Measurements from ENCODE around the gene WNT9A.

The WNT9A gene

GRCh38 chr1:227954163-227954850, 6.6 kb upstream of the WNT9A start:
- no peak for TF ChIP-seq CTCF (IDR thresholded peaks at IDR 0.05; ENCODE audit: low read depth, low read length)
- no peak overlapping the region for H3K4me3 ChIP-seq (replicated peaks in 1 of 2; ENCODE audit: low read depth in 2 of 2, low read length in 2 of 2)
- DNase-seq (ENCODE audit: low read depth in 2 of 2), result no peak

GRCh38 chr1:227953022-227953412, 5.3 kb upstream of the WNT9A start:
- no peak for DNase-seq (ENCODE audit: low read depth in 2 of 2)
- no peak overlapping the region for H3K4me3 ChIP-seq (replicated peaks in 1 of 2; ENCODE audit: low read depth in 2 of 2, low read length in 2 of 2)
- no peak for TF ChIP-seq CTCF (IDR thresholded peaks at IDR 0.05; ENCODE audit: low read depth, low read length)

GRCh38 chr1:227952374-227953021, 4.8 kb upstream of the WNT9A start:
- no peak overlapping the region for H3K4me3 ChIP-seq (replicated peaks in 1 of 2; ENCODE audit: low read depth in 2 of 2, low read length in 2 of 2)

DNA sequence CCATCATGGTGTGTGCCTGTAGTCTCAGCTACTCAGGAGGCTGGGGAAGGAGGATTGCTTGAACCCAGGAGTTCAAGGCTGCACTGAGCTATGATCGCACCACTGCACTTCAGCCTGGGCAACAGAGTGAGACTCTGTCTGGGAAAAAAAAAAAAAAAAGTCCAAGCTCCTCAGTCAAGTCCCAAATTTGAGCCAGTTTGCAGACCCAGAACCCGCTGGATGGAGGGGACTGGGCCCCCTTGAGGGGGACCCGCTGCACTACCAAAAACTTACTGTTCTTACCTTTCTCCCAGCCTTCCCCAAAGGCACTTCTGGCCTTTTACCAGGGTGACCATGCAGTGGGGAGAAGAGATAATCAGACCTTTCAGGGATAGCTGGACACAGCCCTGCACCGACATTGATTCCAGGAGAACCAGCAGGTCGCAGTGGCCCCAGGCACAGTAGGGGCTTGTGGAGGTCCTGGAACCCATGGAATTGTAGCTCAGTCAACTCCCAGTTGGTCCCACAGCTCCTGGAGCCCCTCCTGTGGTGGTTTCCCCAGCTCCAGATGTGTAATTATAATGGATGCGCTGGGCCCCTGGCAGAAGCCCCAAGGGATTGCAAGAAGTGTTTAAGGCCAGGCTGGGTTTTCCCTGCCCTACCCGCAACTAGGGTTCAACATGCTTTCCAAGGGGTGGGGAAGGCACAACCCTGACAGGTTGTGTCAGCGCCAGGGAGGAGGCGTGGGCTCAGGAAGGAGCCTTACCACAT, 4.1 kb upstream of the WNT9A start:
- no peak for DNase-seq (ENCODE audit: low read depth in 2 of 2)
- TF ChIP-seq CTCF (IDR thresholded peaks at IDR 0.05; ENCODE audit: low read depth, low read length), result no peak

More at GRCh38 chr1:227952374-227953021, 4.8 kb upstream of the WNT9A start:
- TF ChIP-seq CTCF (IDR thresholded peaks at IDR 0.05; ENCODE audit: low read depth, low read length), result no peak
- no peak for DNase-seq (ENCODE audit: low read depth in 2 of 2)

DNA sequence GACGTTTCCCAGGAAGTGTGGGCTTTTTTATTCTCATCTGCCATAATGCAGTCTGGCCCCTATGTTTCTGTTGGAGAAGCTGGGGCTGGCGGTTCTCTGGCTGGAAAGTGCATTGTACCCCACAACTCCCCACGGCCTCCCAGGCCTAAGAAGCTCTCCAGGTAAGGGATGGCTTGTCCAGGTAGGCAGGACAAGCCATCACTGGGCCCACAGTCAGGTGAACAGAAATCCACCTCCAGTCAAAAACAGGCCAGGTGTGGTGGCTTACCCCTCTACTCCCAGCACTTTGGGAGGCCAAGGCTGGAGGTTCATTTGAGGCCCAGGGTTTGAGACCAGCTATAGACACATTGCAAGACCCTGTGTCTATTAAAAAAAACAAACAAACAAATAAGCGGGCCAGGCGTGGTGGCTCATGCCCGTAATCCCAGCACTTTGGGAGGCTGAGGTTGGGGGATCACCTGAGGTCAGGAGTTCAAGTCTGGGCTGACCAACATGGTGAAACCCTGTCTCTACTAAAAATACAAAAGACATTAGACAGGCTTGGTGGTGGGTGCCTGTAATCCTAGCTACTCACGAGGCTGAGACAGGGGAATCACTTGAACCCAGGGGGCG, 3.1 kb upstream of the WNT9A start:
- no peak for DNase-seq (ENCODE audit: low read depth in 2 of 2)
- no peak for TF ChIP-seq CTCF (IDR thresholded peaks at IDR 0.05; ENCODE audit: low read depth, low read length)

More for the DNA sequence above, 4.1 kb upstream of the WNT9A start:
- H3K4me3 ChIP-seq (replicated peaks in 1 of 2; ENCODE audit: low read depth in 2 of 2, low read length in 2 of 2), result no peak overlapping the region

DNA sequence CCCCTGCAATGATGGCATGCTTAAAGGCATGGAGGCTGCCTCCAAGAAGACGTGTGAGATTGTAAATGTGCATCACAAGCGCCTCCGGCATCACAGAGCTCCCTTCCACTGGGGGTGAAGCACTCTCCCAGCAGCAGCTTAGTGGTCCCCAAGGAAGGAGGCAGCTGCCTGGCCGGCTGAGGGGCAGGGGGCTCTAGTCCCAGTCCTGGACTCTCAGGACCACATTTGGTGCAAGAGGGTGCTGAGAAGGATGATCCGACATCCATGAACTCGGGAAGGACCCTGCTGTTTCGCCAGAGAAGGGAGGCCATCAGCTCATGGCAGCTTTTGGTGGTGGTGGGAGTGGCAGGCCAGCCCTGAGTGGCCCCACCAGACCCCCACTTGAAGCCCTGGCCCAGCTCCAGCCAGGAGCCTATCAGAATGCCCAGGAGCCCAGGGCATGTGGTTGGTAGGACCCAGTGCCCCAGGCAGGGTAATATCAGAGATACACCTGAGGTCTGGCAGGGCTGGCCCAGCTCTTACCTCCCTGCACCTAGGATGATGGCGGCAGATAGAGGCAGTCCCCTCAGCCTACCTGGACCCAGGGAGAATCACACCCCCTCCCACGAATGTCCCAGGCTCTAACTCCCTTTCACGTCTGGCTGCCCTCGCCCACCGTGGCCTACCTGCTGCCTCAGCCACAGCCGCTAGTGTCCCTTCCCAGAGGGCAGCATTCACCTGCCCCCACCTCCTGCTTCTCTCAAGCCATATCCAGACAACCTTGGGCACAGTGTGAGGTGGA, 2.4 kb upstream of the WNT9A start:
- TF ChIP-seq CTCF (IDR thresholded peaks at IDR 0.05; ENCODE audit: low read depth, low read length), result no peak
- DNase-seq (ENCODE audit: low read depth in 2 of 2), result no peak
- no peak overlapping the region for H3K4me3 ChIP-seq (replicated peaks in 1 of 2; ENCODE audit: low read depth in 2 of 2, low read length in 2 of 2)

More for the DNA sequence above, 3.1 kb upstream of the WNT9A start:
- H3K4me3 ChIP-seq (replicated peaks in 1 of 2; ENCODE audit: low read depth in 2 of 2, low read length in 2 of 2), result no peak overlapping the region

Measured in cardiac fibroblast (primary cell).